ENCODE data around the gene TMEM107.

TMEM107 gene

DNA sequence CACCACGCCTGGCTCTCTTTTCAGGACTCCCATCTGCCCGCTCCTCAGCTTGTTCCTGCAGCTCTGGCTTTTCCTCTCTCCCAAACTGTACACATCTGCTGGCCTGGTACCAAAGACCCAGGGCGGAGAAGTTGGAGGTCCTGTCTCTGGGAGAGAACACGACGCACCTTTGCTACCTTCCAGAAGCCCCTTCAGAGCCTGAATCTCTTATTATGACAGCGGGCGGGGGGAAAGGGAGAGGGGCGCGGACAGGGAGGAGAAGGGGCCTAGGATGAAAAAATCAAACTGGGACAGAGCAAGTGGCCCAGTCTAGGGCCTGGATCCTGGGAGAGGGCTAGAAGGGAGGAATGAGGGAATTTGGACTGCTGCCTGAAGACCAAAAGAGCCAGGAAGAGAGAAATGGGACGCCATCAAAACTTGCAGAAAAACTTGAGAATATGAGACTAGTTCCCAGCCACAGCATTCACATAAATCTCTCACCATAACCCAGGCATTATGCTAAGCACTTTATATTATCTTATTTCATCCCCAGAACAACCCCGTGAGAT is 21.5 kb downstream of the TMEM107 start:
- H3K4me2 ChIP-seq (ENCODE audit: low read length), result peak overlapping the region; percentile 100
- no peaks in the 10 kb centered on the region for H3K9me3 ChIP-seq (ENCODE audit: control insufficient read depth, low read length)
- H3K36me3 ChIP-seq (ENCODE audit: control insufficient read depth, insufficient read depth, low read length), result no peaks in the 10 kb centered on the region
- H3K79me2 ChIP-seq, result peaks cover 36% of the 10 kb centered on the region
- peak overlapping the region; percentile 100 for H3K9ac ChIP-seq
- TF ChIP-seq, protein P1, sequence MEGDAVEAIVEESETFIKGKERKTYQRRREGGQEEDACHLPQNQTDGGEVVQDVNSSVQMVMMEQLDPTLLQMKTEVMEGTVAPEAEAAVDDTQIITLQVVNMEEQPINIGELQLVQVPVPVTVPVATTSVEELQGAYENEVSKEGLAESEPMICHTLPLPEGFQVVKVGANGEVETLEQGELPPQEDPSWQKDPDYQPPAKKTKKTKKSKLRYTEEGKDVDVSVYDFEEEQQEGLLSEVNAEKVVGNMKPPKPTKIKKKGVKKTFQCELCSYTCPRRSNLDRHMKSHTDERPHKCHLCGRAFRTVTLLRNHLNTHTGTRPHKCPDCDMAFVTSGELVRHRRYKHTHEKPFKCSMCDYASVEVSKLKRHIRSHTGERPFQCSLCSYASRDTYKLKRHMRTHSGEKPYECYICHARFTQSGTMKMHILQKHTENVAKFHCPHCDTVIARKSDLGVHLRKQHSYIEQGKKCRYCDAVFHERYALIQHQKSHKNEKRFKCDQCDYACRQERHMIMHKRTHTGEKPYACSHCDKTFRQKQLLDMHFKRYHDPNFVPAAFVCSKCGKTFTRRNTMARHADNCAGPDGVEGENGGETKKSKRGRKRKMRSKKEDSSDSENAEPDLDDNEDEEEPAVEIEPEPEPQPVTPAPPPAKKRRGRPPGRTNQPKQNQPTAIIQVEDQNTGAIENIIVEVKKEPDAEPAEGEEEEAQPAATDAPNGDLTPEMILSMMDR (IDR thresholded peaks at IDR 0.05), result no peak
- peaks cover 34% of the 10 kb centered on the region for H3K4me1 ChIP-seq
- H2AFZ ChIP-seq, result no peak overlapping the region
- peak overlapping the region; percentile 98 for H3K4me3 ChIP-seq (ENCODE audit: low read depth, low read length)
- H3K27me3 ChIP-seq (ENCODE audit: control insufficient read depth, insufficient read depth, low read length), result no peaks in the 10 kb centered on the region
- peak overlapping the region; percentile 100 for H3K27ac ChIP-seq

DNA sequence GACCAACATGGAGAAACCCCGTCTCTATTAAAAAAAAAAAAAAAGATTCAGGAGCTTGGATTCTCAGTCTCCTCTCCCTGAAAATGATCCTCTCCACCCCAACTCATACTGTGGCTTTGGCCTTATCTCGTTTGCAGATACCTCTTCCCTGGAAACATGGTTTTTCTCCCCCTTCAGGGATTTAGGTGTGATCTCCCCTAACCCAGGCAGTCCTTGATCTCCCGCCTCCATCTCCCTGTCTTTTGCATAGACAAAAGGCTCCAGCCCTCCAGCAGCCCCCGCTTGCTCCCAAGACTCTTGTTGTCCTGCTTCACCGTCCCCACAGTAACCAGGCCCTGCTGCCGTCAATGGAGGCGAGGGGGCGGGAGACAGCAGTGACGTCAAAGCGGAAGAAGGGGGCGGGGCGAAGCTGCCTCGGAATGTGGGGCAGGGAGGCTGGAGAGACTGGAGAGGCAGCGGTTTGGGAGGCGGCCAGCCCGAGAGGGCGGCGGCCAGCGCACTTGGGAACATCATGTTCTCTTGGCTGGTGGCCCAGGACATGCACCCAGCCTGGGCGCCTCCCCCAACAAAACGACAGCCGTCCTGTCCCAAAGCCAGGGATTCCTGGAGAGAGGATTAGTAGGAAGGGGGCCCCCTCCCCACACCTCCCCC is 22.1 kb downstream of the TMEM107 start:
- Histone ChIP-seq H3K79me2 (peaks cover 41% of the 10 kb centered on the region), H3K4me2 (ENCODE audit: low read length) (peak overlapping the region; percentile 100), H3K27ac (peak overlapping the region; percentile 100), H3K27me3 (ENCODE audit: control insufficient read depth, insufficient read depth, low read length) (no peaks in the 10 kb centered on the region), H3K9me3 (ENCODE audit: control insufficient read depth, low read length) (no peaks in the 10 kb centered on the region), H3K9ac (peak overlapping the region; percentile 100), H3K4me3 (ENCODE audit: low read depth, low read length) (peak overlapping the region; percentile 98), H3K4me1 (peaks cover 34% of the 10 kb centered on the region), H2AFZ (no peak overlapping the region), H3K36me3 (ENCODE audit: control insufficient read depth, insufficient read depth, low read length) (no peaks in the 10 kb centered on the region)
- TF ChIP-seq, protein P1 (IDR thresholded peaks at IDR 0.05), result no peak

DNA sequence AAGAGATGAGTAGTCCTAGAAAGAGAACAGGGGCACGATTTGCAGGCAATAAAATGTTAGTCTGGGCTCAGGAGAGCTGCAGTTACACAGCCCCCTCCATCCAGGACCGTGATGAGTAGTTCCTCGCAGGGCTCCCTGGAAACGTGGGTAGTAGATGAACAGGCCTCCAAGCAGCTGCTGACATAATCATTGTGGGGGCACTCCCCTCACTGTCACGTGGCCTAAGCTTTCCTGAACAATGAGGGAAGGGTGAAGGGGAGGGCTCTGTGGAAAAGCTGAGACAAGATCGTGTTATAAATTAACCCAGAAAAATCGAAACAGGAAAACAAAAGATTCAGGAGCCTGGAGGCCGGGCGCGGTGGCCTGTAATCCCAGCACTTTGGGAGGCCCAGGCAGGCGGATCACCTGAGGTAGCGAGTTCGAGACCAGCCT is 22.6 kb downstream of the TMEM107 start:
- peak overlapping the region; percentile 100 for H3K27ac ChIP-seq
- H3K4me2 ChIP-seq (ENCODE audit: low read length), result peak overlapping the region; percentile 74
- TF ChIP-seq, protein P1 (IDR thresholded peaks at IDR 0.05), result no peak
- no peaks in the 10 kb centered on the region for H3K36me3 ChIP-seq (ENCODE audit: control insufficient read depth, insufficient read depth, low read length)
- H3K4me1 ChIP-seq, result peaks cover 33% of the 10 kb centered on the region
- H3K79me2 ChIP-seq, result peaks cover 43% of the 10 kb centered on the region
- peak overlapping the region; percentile 89 for H3K4me3 ChIP-seq (ENCODE audit: low read depth, low read length)
- no peak overlapping the region for H3K9ac ChIP-seq
- no peaks in the 10 kb centered on the region for H3K9me3 ChIP-seq (ENCODE audit: control insufficient read depth, low read length)
- H3K27me3 ChIP-seq (ENCODE audit: control insufficient read depth, insufficient read depth, low read length), result no peaks in the 10 kb centered on the region
- H2AFZ ChIP-seq, result no peak overlapping the region

DNA sequence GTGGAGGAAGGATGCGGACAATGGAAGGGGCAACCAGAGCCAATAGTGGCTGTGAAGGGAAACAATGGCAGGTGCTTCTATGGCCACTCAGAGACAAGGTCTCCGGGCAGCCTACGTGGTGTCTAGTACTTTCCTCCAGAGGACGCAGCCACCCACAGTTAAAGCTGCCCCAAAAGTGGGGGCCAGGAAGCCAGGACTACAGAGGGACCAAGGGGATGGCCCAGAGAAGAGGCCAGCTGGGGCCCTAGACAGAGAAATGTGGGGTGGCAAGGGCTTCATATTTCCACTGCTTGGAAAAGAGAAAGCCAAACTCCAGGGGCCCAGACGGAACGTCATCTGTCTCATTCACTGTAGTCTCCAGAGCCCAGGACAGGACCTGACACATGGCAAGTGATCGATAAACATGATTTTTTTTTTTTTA is 23.1 kb downstream of the TMEM107 start:
- H3K9me3 ChIP-seq (ENCODE audit: control insufficient read depth, low read length), result no peaks in the 10 kb centered on the region
- peak overlapping the region; percentile 74 for H3K4me2 ChIP-seq (ENCODE audit: low read length)
- TF ChIP-seq, protein P1 (IDR thresholded peaks at IDR 0.05), result no peak
- H3K79me2 ChIP-seq, result peaks cover 48% of the 10 kb centered on the region
- peak overlapping the region; percentile 100 for H3K27ac ChIP-seq
- H3K4me3 ChIP-seq (ENCODE audit: low read depth, low read length), result peak overlapping the region; percentile 89
- no peak overlapping the region for H2AFZ ChIP-seq
- H3K4me1 ChIP-seq, result peaks cover 30% of the 10 kb centered on the region
- no peak overlapping the region for H3K9ac ChIP-seq
- no peaks in the 10 kb centered on the region for H3K36me3 ChIP-seq (ENCODE audit: control insufficient read depth, insufficient read depth, low read length)
- no peaks in the 10 kb centered on the region for H3K27me3 ChIP-seq (ENCODE audit: control insufficient read depth, insufficient read depth, low read length)

Data from parathyroid adenoma (tissue), 2 donors.